Liver (tissue), 3 donors: ENCODE measurements around the gene SETD6.

Experiments
- GABPA ChIP-seq, 2 donors: IDR thresholded peaks in 1 of 2; conservative IDR thresholded peaks in 1 of 2; 2 replicates each; pipeline ENCODE4 v1.6.1; 2016; ENCODE audit warnings: antibody characterized with exemption in 2 of 2, mild to moderate bottlenecking in 1 of 2, moderate library complexity in 1 of 2
- NR2F2 ChIP-seq: IDR thresholded peaks from 2 replicates; pipeline ENCODE4 v1.6.1; 2016; ENCODE audit warnings: antibody characterized with exemption
- TAF1 ChIP-seq: conservative IDR thresholded peaks from 2 replicates; pipeline ENCODE4 v1.6.1; 2016; ENCODE audit warnings: antibody characterized with exemption, mild to moderate bottlenecking
- TF ChIP-seq, protein P1 (sequence below): fragments of 150-350 bp; IDR thresholded peaks from 2 replicates; pipeline ENCODE4 v1.5.1; 2017; ENCODE audit warnings: improper control_type of control experiment, low read depth, low read length; ENCODE audit not compliant: missing input control
- TF ChIP-seq, protein P2 (sequence below): IDR thresholded peaks from 2 replicates; pipeline ENCODE4 v1.6.1; 2016; ENCODE audit warnings: antibody characterized with exemption, mild to moderate bottlenecking
- donor health status: healthy.
- donor health status: healthy.

DNA sequence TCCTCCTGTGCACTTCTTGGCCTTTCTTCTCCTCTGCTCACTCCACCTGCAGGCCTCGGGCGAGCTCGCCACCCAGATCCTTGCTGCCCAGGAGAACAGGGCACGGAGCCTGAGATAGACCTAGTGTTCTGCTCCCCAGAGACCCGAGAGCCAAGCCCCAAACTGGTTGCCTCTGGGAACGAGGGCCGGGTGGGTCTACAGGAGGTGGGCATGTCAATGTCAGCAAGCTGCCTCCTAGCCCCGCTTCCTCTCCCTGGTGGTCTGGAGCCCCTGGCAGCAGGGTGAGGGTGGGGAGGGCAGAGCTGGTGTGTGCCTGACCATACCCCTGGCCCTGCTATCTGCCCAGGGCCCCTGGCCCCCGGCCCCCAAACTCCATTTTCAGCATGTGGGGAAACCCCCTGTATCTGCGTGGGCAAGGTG lies 16.2 kb upstream of the SETD6 start:
- TF ChIP-seq, protein P1, sequence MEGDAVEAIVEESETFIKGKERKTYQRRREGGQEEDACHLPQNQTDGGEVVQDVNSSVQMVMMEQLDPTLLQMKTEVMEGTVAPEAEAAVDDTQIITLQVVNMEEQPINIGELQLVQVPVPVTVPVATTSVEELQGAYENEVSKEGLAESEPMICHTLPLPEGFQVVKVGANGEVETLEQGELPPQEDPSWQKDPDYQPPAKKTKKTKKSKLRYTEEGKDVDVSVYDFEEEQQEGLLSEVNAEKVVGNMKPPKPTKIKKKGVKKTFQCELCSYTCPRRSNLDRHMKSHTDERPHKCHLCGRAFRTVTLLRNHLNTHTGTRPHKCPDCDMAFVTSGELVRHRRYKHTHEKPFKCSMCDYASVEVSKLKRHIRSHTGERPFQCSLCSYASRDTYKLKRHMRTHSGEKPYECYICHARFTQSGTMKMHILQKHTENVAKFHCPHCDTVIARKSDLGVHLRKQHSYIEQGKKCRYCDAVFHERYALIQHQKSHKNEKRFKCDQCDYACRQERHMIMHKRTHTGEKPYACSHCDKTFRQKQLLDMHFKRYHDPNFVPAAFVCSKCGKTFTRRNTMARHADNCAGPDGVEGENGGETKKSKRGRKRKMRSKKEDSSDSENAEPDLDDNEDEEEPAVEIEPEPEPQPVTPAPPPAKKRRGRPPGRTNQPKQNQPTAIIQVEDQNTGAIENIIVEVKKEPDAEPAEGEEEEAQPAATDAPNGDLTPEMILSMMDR = no peak
- TF ChIP-seq GABPA (IDR thresholded peaks at IDR 0.05 in 1 of 2, conservative IDR thresholded peaks at IDR 0.05 in 1 of 2) (no peak), NR2F2 (no peak), TAF1 (no peak)
- TF ChIP-seq, protein P2, sequence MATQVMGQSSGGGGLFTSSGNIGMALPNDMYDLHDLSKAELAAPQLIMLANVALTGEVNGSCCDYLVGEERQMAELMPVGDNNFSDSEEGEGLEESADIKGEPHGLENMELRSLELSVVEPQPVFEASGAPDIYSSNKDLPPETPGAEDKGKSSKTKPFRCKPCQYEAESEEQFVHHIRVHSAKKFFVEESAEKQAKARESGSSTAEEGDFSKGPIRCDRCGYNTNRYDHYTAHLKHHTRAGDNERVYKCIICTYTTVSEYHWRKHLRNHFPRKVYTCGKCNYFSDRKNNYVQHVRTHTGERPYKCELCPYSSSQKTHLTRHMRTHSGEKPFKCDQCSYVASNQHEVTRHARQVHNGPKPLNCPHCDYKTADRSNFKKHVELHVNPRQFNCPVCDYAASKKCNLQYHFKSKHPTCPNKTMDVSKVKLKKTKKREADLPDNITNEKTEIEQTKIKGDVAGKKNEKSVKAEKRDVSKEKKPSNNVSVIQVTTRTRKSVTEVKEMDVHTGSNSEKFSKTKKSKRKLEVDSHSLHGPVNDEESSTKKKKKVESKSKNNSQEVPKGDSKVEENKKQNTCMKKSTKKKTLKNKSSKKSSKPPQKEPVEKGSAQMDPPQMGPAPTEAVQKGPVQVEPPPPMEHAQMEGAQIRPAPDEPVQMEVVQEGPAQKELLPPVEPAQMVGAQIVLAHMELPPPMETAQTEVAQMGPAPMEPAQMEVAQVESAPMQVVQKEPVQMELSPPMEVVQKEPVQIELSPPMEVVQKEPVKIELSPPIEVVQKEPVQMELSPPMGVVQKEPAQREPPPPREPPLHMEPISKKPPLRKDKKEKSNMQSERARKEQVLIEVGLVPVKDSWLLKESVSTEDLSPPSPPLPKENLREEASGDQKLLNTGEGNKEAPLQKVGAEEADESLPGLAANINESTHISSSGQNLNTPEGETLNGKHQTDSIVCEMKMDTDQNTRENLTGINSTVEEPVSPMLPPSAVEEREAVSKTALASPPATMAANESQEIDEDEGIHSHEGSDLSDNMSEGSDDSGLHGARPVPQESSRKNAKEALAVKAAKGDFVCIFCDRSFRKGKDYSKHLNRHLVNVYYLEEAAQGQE = no peak
